NCI-H128 (cell line): ENCODE measurements around the gene GOLT1A.

Experiments used
- DNase-seq: peaks from one replicate; lab custom pipeline; 2025; ENCODE audit not compliant: unreplicated experiment; lab: John Stamatoyannopoulos, UW

GOLT1A gene

DNA sequence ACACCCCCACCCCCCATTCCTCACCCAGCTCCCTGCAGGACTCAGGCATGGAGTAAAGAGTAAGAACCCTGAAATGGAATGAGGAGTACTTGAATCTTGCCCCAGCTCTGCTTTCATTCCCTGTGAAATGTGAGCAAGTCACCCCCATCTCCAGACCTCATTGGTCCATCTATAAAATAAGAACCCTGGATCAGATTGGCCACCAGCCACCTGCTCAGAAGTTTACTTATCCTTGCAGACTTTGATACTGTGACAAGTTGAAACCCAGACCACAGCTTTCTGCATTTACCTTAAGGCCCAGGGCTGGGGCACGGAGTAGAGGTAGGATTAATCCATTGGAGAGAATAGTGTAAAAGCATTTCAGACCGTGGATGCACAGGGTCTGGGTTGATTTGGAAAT lies 19.7 kb downstream of the GOLT1A start:
- DNase-seq: no peak

DNA sequence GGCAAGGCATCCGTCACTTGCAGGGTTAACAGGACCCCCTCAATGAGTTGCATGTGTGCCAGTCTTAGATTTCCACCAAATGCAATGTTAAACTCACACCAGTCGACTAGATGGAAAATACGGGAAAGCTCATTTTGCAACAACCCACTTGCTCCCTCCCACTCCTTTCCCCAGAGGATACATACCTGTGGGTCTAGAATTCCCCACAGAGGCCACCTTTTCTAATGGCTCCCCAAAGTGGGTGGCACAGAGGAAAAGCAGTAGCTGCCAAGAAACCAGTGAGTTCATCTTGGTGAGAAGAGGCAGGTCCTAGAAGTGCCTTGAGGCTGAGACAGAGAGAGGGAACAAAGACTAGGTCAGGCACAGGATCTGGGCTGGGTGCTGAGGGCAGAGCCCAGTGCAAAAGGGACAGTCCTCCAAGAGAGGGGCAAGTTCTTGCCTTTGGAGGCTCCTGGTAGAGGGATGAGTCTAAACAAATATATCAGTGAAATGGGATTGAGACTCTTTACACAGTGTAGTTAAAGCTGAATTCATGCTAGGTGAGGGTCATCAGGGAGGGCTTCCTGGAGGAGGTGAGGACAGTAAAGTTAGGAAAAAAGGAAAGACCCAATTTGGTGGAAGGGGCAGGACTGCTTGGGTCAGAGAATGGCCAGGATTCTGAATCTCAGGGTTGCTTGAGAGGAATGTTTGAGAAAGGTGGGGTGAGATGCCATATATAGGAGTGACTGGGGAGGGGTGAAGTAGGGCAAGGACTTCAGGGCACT lies 21.0 kb downstream of the GOLT1A start:
- no peak for DNase-seq

DNA sequence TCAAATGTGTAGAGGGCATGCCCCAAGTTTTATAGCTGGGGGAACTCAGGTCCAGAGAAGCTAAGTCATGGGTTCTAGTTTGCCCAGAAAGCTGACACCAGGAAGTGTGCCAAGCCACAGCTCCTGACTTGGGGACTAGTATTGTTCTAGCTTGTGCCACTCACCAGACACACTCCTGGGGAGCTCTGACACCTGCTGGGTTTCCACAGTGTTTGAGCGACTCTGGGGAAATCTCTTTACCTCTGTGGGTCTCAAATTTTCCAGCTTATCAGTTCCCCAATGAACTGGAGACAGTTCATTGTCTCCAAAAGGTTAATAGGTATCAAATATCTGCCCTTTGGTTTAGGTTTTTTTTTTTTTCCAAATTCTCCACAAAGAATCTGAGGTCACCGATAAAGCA lies 21.7 kb downstream of the GOLT1A start:
- no peak for DNase-seq

GRCh38 chr1:204191456-204191855 lies 22.3 kb downstream of the GOLT1A start:
- DNase-seq: no peak

DNA sequence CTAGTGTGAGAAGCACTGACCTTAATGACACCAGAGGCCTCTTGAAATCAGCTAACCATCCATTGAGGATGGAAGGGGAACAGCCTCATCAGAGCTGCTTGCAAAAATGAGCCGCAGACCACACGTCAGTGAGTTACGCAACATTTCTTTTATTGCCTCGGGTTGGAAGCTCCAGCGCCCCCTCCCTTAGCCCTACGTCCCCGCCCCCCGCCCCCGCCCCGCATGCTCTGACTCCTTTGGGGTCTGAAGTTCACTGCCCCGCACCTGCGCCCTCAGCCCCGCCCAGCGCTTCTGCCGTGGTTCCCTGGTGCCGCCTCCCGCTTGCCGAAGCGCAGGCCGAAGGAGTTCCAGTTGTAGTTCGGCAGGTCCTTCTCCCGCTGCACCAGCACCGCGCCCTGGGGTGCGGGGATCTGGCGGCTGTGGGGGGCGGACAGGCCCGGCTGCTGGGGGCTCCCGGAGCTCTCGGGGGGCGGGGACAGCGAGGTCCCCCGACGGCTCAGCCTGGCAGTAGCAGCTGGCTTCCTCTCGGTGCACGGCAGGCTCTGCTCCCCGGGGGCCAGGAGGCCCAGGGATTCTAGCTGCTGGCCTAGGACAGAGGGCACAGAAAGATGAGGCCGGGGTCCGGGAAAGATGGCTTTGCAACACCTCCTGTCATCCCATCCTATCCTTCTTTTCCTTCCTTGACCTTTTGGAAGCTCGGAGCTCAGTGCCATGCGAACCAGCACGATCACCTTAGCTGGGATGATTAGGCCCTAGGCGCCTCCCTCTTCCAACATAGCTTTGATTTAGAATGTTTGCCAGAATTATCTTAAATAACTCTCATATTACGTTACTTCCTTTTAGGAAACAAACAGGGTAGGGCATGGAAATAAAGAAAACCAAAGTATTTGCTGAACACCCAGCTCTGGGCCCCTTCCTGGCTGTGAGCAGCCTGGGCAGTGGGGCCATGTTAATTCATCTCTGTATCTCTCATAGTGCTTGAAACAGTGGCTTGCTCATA lies 23.3 kb downstream of the GOLT1A start:
- no peak for DNase-seq

DNA sequence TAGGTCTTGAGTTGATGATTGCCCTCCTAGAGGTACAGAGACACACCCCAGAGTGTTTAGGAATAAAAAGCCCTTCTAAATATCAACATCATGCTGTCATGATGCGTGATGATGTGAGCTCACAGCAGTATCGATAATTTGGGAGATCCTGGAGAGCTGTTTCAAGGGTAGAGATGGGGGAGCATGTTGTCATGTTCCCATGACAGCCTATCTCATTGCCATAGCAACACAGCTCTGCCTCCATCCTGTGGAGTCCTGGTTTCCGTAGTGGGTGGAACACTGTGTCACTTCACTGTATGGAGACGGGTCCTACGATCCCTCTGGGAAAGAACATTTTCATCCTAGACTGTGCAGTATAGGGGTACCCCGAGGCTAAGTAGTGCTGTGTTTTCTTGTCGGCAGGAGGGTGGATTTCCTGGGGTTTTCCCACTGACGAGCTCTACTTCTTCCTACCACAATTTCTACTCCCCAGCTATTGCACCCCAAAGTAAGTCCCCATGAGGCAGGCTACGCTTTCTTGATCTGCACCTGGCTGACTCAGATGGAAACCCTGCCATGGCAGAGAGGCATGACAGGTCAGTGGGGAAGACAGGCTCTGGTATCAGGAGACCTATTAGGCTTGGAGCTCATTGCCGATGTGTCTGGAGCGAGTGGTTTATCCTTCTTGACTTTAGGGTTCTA lies 24.7 kb downstream of the GOLT1A start:
- DNase-seq: no peak

DNA sequence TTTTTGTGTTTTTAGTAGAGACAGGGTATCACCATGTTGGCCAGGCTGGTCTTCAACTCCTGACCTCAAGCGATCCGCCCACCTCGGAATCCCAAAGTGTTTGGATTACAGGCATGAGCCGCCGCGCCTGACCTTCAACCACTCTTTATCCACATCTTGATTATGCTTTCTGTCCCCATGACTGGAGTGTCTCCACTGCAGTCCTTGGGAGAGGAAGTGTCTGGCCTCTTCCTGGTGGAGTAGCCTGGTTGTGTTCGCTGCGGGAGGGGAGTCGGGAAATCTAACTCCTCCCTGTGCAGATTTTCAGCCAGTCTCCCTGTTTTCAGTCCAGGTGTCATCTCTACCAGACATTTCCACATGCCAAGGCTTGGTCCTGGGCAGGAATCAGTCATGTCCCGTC lies 27.2 kb downstream of the GOLT1A start:
- DNase-seq: no peak

DNA sequence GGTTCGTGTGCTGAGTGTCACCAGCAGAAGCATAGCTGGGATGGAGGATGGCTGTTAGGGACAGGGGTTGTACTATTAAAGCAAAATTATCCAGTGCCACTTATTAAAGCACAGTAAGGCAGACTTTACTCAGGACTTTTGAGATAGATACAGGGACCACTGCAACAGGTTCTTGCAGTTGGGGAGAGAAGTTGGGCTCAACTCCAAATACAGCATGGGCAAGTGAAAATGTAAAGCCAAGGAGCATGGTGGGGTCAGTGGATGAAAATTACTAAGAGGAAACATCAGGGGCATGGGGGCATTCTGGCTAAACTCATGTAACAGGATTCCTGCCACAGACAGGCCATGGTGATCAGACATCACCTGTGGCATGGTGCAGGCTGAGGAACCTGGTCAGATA lies 32.7 kb downstream of the GOLT1A start:
- DNase-seq: no peak

DNA sequence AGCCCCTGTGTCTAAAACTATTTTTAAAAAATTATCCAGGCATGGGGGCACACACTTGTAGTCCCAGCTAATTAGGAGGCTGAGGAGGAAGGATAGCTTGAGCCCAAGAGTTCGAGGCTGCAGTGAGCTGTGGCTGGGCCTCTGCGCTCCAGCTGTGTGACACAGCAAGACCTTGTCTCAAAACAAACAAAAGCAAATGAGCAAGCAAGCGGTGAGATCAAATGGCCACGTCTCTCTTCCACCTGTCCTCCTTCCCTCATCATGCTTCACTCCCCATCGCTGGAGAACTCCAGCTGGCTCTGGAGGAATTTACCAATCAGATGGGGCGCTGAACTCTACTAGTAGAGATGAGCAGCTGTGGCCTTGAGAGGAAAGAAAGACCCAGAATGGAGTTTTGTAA lies 33.7 kb downstream of the GOLT1A start:
- no peak for DNase-seq

DNA sequence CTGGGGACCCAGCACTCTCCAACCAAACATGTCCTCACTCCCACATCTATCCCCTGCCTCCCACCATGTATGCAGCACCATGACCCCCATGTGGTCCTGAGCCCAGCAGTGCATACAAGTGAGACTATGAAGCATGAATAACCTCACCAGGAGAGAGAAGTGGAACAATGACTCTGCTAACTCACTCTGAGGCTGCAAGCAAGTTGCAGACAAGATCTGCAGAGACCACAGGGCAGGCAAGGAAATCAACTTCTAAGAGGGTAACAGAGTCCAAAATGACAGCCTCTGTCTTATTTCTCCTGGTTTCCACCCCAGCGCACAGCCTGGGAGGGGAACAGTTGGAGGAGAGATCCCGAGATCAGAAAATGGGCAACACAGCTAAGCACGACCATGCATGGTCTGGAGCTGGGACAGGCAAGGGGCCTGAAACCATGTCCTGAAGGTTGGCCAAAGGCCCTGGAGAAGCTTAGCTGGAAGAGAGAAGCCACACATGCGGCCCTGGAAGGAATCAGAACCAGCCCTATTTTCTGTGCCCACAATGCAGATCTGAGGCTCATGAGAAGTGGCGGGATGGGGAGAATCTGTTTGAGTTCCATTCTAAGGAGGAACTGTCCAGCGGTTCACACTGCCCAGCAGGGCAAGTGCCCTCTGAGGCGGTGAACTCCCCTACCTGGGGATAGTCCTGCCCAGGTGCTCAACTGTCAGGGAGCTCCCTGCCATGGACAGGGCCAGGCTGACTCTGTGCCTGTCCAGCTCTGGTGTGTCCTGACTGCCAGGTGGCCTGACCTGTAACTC lies 35.1 kb downstream of the GOLT1A start:
- DNase-seq: no peak

DNA sequence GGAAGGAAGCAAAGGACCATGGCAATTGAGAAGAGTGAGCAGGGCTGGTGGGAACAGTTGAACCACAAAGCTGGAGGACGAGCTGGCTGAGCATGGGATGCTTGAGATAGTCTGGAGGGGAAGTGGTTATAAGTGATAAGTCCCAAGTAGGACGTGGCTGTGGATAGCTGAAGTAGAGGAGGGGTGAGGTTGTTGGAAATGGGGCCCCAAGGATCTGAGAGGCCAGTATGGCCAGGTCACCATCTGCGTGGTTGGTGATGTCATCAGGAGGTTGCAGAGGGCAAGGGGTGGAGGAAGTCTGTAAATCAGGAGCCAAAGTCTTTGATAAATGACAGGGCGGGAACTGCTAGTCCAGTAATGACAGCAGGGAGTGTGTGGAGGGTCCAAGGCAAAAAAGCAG lies 36.7 kb downstream of the GOLT1A start:
- DNase-seq: no peak

- DNase-seq: no peak
Observed at GRCh38 chr1:204176049-204176448, 37.7 kb downstream of the GOLT1A start.

GRCh38 chr1:204174958-204175357 lies 38.8 kb downstream of the GOLT1A start:
- DNase-seq: no peak

DNA sequence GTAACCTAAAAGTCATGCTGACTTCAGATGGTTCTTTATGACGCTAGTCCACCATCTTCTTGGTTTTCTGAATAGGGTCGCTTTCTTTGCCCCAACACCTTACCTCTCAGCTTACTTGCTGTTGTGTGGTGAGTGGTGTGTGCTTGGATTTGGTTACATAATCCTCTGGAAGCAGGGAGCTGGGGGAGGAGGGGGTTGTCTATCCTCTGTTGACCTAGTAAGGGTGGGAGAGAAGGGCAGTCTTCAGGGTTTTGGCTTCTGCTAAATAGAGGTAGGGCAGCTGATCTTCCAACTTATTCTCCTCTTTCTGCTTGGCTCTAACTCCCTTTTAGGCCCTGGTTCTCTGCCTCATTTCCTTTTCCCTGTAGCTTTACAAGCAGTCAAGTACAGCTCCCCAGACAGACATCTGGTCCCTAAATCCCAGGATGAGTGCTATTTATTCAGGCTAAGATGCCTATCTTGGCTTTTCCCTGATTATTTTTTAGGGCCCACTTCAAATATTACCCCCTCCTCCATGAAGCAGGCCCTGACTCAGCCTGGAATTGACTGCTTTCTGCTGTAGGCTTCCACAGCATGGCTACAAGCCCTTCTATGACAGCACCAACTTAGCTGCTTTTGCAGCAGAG lies 41.3 kb downstream of the GOLT1A start:
- DNase-seq: no peak

DNA sequence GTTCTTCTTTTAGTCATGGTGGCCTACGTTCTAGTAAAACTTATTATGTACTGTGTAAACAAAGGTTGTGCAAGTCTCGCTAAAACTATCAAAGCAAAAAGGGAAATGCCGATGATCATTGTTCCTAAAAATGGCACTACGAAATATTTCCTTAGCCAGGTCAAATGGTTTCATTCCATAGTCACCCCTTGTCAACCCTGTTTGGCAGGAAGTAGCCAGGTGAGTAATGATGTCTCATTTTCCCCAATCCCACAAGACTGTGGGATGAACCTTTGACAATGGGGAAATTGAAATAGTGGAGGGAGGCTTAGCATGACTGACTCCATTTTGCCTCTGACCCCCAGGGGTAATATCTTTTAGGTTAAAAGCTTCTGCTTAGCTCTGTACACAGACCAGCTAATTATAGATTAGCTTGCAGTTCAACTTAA lies 42.0 kb downstream of the GOLT1A start:
- no peak for DNase-seq

GRCh38 chr1:204170494-204171155 lies 43.2 kb downstream of the GOLT1A start:
- no peak for DNase-seq

DNA sequence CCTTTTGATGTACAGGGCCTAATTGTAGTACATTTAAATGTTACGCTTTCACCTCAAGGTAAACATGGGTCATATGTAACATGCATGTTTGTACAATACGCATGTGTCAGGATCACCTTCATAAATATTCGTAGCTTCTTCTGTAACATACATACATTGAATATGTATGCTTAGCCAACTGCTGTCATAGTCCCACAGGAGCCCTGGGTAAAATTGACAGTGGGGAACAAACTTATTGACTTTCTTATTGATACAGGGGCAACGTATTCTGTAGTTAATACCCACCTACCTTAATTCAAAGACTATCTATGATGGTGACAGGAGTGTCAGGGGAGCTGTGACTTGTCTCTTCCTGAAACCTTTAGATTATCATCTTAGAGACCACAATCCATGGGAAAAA lies 43.9 kb downstream of the GOLT1A start:
- no peak for DNase-seq

- no peak for DNase-seq
Observed at GRCh38 chr1:204167730-204168129, 46.1 kb downstream of the GOLT1A start.

DNA sequence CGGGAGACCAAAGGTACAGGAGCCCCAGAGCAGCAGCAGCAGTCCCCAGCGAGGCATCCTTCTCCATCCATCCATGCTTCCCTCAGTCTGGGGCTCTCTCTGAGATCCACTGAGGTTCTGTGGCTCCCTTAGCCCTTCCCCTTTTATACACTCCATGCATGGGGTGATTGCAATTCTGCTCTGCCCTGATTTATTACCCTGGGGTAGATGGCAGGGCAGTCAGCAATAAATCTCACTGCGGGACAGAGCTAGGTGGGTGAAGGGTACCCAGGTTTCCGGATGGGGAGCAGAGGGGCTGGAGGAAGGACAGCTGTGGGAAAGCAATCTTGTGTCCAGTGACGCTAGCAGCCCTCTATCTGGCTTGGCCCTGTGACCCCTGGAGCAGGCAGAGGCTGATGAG lies 47.6 kb downstream of the GOLT1A start, which contains the start of gene REN:
Gene REN (minus strand): TSS at position 119 of the 400 bp plus-strand sequence. CDS start 44 bp downstream, at position 75.
- DNase-seq: no peak
